Measurements from ENCODE around the gene DFFB. TPM values are rescaled to one million over a fixed set of nuclear protein-coding genes. Genes with fewer than 3 reads are reported as not detected.
"Not testable (repeated sequence)": the region's sequence is repeated elsewhere in the genome, so short reads cannot be mapped to it uniquely, and the experiment has no call there.

DFFB gene
- total and polyA plus RNA-seq, 2 experiments from 2014 or later: 5.5 to 6.2 TPM

GRCh38 chr1:3915551-3916121 lies 58.4 kb downstream of the DFFB start:
- H3K9me3 ChIP-seq (ENCODE audit: low read depth): no peaks in the 10 kb centered on the region
- H3K36me3 ChIP-seq (replicated peaks; ENCODE audit: insufficient read depth, low read depth): no peaks in the 10 kb centered on the region
- DNase-seq (ENCODE audit: low spot score): no peak
- H3K79me2 ChIP-seq: no peaks in the 10 kb centered on the region
- no peaks in the 10 kb centered on the region for H3K9me2 ChIP-seq (replicated peaks; ENCODE audit: insufficient read depth)
- no peaks in the 10 kb centered on the region for H3K4me1 ChIP-seq (ENCODE audit: insufficient read depth)
- H3K4me3 ChIP-seq: no peak overlapping the region
- H3K27ac ChIP-seq: no peak overlapping the region
- H2AFZ ChIP-seq: no peak overlapping the region
- no peak overlapping the region for H3K4me2 ChIP-seq
- no peaks in the 10 kb centered on the region for H4K20me1 ChIP-seq (ENCODE audit: insufficient read depth, poor library complexity, severe bottlenecking)
- WGBS (ENCODE audit: low lambda C conversion rate, missing lambda C conversion rate): 88% methylated on average over 14 of the region's 15 CpGs
- TF ChIP-seq, protein P1, sequence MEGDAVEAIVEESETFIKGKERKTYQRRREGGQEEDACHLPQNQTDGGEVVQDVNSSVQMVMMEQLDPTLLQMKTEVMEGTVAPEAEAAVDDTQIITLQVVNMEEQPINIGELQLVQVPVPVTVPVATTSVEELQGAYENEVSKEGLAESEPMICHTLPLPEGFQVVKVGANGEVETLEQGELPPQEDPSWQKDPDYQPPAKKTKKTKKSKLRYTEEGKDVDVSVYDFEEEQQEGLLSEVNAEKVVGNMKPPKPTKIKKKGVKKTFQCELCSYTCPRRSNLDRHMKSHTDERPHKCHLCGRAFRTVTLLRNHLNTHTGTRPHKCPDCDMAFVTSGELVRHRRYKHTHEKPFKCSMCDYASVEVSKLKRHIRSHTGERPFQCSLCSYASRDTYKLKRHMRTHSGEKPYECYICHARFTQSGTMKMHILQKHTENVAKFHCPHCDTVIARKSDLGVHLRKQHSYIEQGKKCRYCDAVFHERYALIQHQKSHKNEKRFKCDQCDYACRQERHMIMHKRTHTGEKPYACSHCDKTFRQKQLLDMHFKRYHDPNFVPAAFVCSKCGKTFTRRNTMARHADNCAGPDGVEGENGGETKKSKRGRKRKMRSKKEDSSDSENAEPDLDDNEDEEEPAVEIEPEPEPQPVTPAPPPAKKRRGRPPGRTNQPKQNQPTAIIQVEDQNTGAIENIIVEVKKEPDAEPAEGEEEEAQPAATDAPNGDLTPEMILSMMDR (IDR thresholded peaks at IDR 0.05; ENCODE audit: poor library complexity): no peak
- no peak for TF ChIP-seq EZH2phosphoT487 (IDR thresholded peaks at IDR 0.05; ENCODE audit: low read depth, severe bottlenecking, unreplicated experiment)
- no peaks in the 10 kb centered on the region for H3K27me3 ChIP-seq

DNA sequence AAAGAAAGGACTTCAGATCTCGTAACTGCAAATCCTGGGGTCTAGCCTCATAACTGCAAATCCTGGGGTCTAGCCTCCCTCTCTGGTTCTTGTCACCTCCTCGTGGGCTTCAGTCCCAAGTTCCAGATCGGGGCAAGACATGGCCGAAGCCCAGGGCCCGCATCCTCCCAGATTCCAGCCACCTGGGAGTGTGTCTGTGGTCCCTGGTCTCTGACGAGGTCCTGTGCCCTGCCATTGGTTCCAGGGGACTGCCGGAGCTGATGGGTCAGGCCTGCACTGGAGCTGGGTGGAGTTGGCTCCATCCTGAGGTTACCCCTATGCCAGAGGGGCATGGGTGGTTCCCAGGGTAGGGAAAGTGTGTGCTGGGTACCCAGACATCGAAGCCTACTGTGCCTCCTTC lies 60.5 kb downstream of the DFFB start:
- no peak for DNase-seq (ENCODE audit: low spot score)
- Histone ChIP-seq H3K4me2 (no peak overlapping the region), H3K4me3 (no peak overlapping the region), H2AFZ (no peak overlapping the region), H4K20me1 (ENCODE audit: insufficient read depth, poor library complexity, severe bottlenecking) (no peaks in the 10 kb centered on the region), H3K27me3 (no peaks in the 10 kb centered on the region), H3K79me2 (no peaks in the 10 kb centered on the region), H3K36me3 (replicated peaks; ENCODE audit: insufficient read depth, low read depth) (no peaks in the 10 kb centered on the region), H3K9me3 (ENCODE audit: low read depth) (no peaks in the 10 kb centered on the region), H3K9me2 (replicated peaks; ENCODE audit: insufficient read depth) (no peaks in the 10 kb centered on the region), H3K4me1 (ENCODE audit: insufficient read depth) (no peaks in the 10 kb centered on the region), H3K27ac (no peak overlapping the region)
- 92% methylated on average over 8 of the region's 8 CpGs for WGBS (ENCODE audit: low lambda C conversion rate, missing lambda C conversion rate)
- TF ChIP-seq, protein P1 (IDR thresholded peaks at IDR 0.05; ENCODE audit: poor library complexity): no peak
- TF ChIP-seq EZH2 (IDR thresholded peaks at IDR 0.05; ENCODE audit: borderline replicate concordance): no peak
- no peak for TF ChIP-seq EZH2phosphoT487 (IDR thresholded peaks at IDR 0.05; ENCODE audit: low read depth, severe bottlenecking, unreplicated experiment)

- not testable (repeated sequence) for H3K79me2 ChIP-seq; H3K27ac ChIP-seq; H3K36me3 ChIP-seq (replicated peaks; ENCODE audit: insufficient read depth, low read depth); H4K20me1 ChIP-seq (ENCODE audit: insufficient read depth, poor library complexity, severe bottlenecking); H3K4me1 ChIP-seq (ENCODE audit: insufficient read depth); H3K4me3 ChIP-seq; H3K9me2 ChIP-seq (replicated peaks; ENCODE audit: insufficient read depth); DNase-seq (ENCODE audit: low spot score); H3K4me2 ChIP-seq; H3K27me3 ChIP-seq; H3K9me3 ChIP-seq (ENCODE audit: low read depth); H2AFZ ChIP-seq
- 80% methylated on average over 6 of the region's 6 CpGs for WGBS (ENCODE audit: low lambda C conversion rate, missing lambda C conversion rate)
Measured at GRCh38 chr1:3918359-3918758, 61.1 kb downstream of the DFFB start.

DNA sequence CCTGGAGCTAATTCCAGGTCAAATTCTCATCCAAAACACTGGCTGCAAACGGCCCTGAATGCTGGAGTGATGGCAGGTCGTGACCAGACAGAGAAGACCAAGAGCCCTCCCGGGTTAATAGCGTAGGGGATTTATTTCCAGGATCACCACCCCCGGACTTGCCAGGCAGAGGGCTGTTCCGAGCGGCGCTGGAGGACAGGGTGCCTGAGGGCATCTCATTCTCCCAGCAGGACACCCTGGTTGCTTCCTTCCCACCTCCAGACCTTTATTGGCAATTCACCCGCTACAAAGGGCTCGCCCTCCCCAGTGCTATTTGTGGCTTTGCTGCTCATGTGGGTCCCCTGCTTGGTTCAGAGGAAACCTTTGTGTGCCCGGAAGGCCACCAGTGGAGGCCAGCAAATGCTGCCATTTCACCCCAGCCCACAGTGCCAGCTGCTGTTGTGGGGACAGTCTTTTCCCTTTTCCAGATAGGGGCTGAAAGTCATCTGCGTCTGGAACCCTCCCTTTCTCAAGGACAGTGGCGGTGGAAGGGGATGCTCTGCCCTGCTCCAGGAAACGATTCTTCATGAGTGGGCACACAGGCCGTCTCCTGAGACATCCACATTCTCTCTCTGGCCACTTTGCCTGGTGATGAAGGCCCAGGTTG lies 61.8 kb downstream of the DFFB start:
- Histone ChIP-seq H3K4me3 (no peak overlapping the region), H3K79me2 (no peaks in the 10 kb centered on the region), H3K9me2 (replicated peaks; ENCODE audit: insufficient read depth) (no peaks in the 10 kb centered on the region), H3K4me2 (no peak overlapping the region), H3K27me3 (no peaks in the 10 kb centered on the region), H3K4me1 (ENCODE audit: insufficient read depth) (no peaks in the 10 kb centered on the region), H3K9me3 (ENCODE audit: low read depth) (no peaks in the 10 kb centered on the region), H4K20me1 (ENCODE audit: insufficient read depth, poor library complexity, severe bottlenecking) (no peaks in the 10 kb centered on the region), H3K27ac (no peak overlapping the region), H3K36me3 (replicated peaks; ENCODE audit: insufficient read depth, low read depth) (no peaks in the 10 kb centered on the region), H2AFZ (no peak overlapping the region)
- TF ChIP-seq EZH2phosphoT487 (IDR thresholded peaks at IDR 0.05; ENCODE audit: low read depth, severe bottlenecking, unreplicated experiment) (no peak), EZH2 (IDR thresholded peaks at IDR 0.05; ENCODE audit: borderline replicate concordance) (no peak)
- TF ChIP-seq, protein P1 (IDR thresholded peaks at IDR 0.05; ENCODE audit: poor library complexity): no peak
- no peak for DNase-seq (ENCODE audit: low spot score)
- 81% methylated on average over 15 of the region's 15 CpGs for WGBS (ENCODE audit: low lambda C conversion rate, missing lambda C conversion rate)

Measured in hepatocyte (in vitro differentiated cells).